HepG2 (cell line): ENCODE results near the gene SEMA3B. TPM values are rescaled to one million over a fixed set of nuclear protein-coding genes. Genes with fewer than 3 reads are reported as not detected.
A peak's percentile ranks its signal among the peaks of the same experiment; 100 is the strongest.

Experiments used
- ATAC-seq: fragments of 200-7000 bp; cut with Tn5 transposase; 3 replicates; pipeline ENCODE4 v1.9.1; 2020; ENCODE audit warnings: mild to moderate bottlenecking, moderate library complexity
- BruUV-seq: library from RNA; stranded (reverse); fragments of 400-500 nt; replicated peaks from 2 replicates; lab custom pipeline; 2021; lab: Mats Ljungman, UMichigan
- CTCF ChIA-PET: fragments of 300-600 bp; formaldehyde crosslinking; extraction: SDS; loops from one replicate; lab custom pipeline; 2021; ENCODE audit warnings: low total read pairs, inconsistent platforms, low intra/inter-chr PET ratio; lab: Yijun Ruan, JAX
- POLR2A ChIA-PET: fragments of 350-600 bp; sonication (Branson Sonifier 250); formaldehyde crosslinking; loops from one replicate; lab custom pipeline; 2020; ENCODE audit warnings: antibody characterized with exemption, inconsistent platforms; lab: Yijun Ruan, JAX
- DNase-seq: peaks from one replicate; pipeline ENCODE4 v3.0.0-alpha.2; 2015; ENCODE audit warnings: low spot score
- FAIRE-seq: peaks from 3 replicates; lab custom pipeline; 2011; peaks lifted over from hg19 to GRCh38; lab: Jason Lieb, UNC
- H2AFZ ChIP-seq: one replicate; pipeline ENCODE4 v1.6.1; 2011; ENCODE audit warnings: low read length, inconsistent platforms
- H3K27ac ChIP-seq: fragments of 300-600 bp; 3 replicates; pipeline ENCODE4 v1.8.0; 2011; ENCODE audit warnings: mixed run types, mild to moderate bottlenecking, mixed read lengths, low read length, inconsistent platforms; ENCODE audit not compliant: insufficient read depth; ENCODE audit errors: extremely low read length
- H3K27me3 ChIP-seq, 2 experiments: fragments of 200-600 bp in 1 of 2; 2 replicates in 1 of 2; 3 replicates in 1 of 2; pipeline versions ENCODE4 v1.6.0 to v1.8.0; 2011; ENCODE audit warnings: low read length in 2 of 2, mild to moderate bottlenecking in 2 of 2, moderate library complexity in 2 of 2, inconsistent platforms in 1 of 2; ENCODE audit not compliant: insufficient read depth in 2 of 2, control insufficient read depth in 1 of 2
- H3K36me3 ChIP-seq, 2 experiments: fragments of 200-600 bp in 1 of 2; replicated peaks in 1 of 2; 2 replicates in 1 of 2; 3 replicates in 1 of 2; pipeline versions ENCODE4 v1.5.1 to v1.8.0; 2011; ENCODE audit warnings: low read length in 2 of 2, inconsistent platforms in 1 of 2; ENCODE audit not compliant: insufficient read depth in 2 of 2, control insufficient read depth in 1 of 2
- H3K4me1 ChIP-seq: 2 replicates; pipeline ENCODE4 v1.5.1; 2012; ENCODE audit warnings: low read length, inconsistent platforms; ENCODE audit not compliant: insufficient read depth
- H3K4me2 ChIP-seq: 2 replicates; pipeline ENCODE4 v1.6.0; 2011; ENCODE audit warnings: low read depth, low read length, inconsistent platforms
- H3K4me3 ChIP-seq, 3 experiments: fragments of 200-600 bp in 1 of 3; sonication (generic), shearing (Covaris generic) in 1 of 3; replicated peaks in 1 of 3; 2 replicates each; pipeline ENCODE4 v1.5.1; 2011 to 2016; ENCODE audit warnings: low read length in 3 of 3, inconsistent platforms in 2 of 3, low read depth in 2 of 3, mild to moderate bottlenecking in 2 of 3, control low read depth in 1 of 3, mixed read lengths in 1 of 3; ENCODE audit not compliant: insufficient read depth in 1 of 3
- H3K79me2 ChIP-seq: one replicate; pipeline ENCODE4 v1.6.1; 2011; ENCODE audit warnings: low read length, inconsistent platforms; ENCODE audit not compliant: insufficient read depth
- H3K9ac ChIP-seq: 2 replicates; pipeline ENCODE4 v1.6.0; 2011; ENCODE audit warnings: mild to moderate bottlenecking, low read depth, low read length, inconsistent platforms; ENCODE audit not compliant: insufficient read depth
- H3K9me3 ChIP-seq: 2 replicates; pipeline ENCODE4 v1.5.1; 2012; ENCODE audit warnings: mild to moderate bottlenecking, low read length
- H4K20me1 ChIP-seq: 2 replicates; pipeline ENCODE4 v1.6.0; 2011; ENCODE audit warnings: inconsistent platforms, mild to moderate bottlenecking, low read length, moderate library complexity; ENCODE audit not compliant: insufficient read depth
- CEBPB ChIP-seq: IDR thresholded peaks from 2 replicates; pipeline ENCODE4 v1.6.1; 2011; ENCODE audit warnings: low read depth, low read length, improper control_type of control experiment, borderline replicate concordance
- FOSL2 ChIP-seq: sonication (generic); formaldehyde crosslinking; IDR thresholded peaks from 2 replicates; pipeline ENCODE4 v1.4.0; 2020; ENCODE audit warnings: missing genetic modification reagents
- HMG20B ChIP-seq: conservative IDR thresholded peaks from 2 replicates; pipeline ENCODE4 v1.6.1; 2016; ENCODE audit warnings: missing genetic modification reagents, missing compliant biosample characterization
- HNF4G ChIP-seq, 2 experiments: sonication (generic) in 1 of 2; formaldehyde crosslinking in 1 of 2; IDR thresholded peaks; 2 replicates each; pipeline versions ENCODE4 v1.4.0 to v1.6.1; 2011 to 2020; ENCODE audit warnings: borderline replicate concordance in 2 of 2, low read depth in 2 of 2, mild to moderate bottlenecking in 2 of 2, low read length in 1 of 2, missing genetic modification reagents in 1 of 2, moderate library complexity in 1 of 2
- HNRNPLL ChIP-seq: fragments of 200-400 bp; formaldehyde crosslinking; IDR thresholded peaks from 2 replicates; pipeline ENCODE4 v1.6.1; 2017; ENCODE audit warnings: mild to moderate bottlenecking, low read depth, low read length; ENCODE audit not compliant: poor library complexity, severe bottlenecking
- NFIB ChIP-seq: sonication (generic); formaldehyde crosslinking; IDR thresholded peaks from 2 replicates; pipeline ENCODE4 v1.9.0; 2021; ENCODE audit warnings: missing genetic modification reagents, mild to moderate bottlenecking, borderline replicate concordance
- RARA ChIP-seq: IDR thresholded peaks from 2 replicates; pipeline ENCODE4 v1.6.1; 2016; ENCODE audit warnings: missing genetic modification reagents, missing compliant biosample characterization
- SMARCE1 ChIP-seq: fragments of 450-650 bp; IDR thresholded peaks from 2 replicates; pipeline ENCODE4 v1.6.1; 2017; ENCODE audit warnings: borderline replicate concordance
- XBP1 ChIP-seq: sonication (generic); formaldehyde crosslinking; IDR thresholded peaks from 2 replicates; pipeline ENCODE4 v1.5.0; 2020; ENCODE audit warnings: missing genetic modification reagents
- ZEB1 ChIP-seq: IDR thresholded peaks from 2 replicates; pipeline ENCODE4 v1.6.1; 2012; ENCODE audit warnings: mild to moderate bottlenecking, low read depth, inconsistent platforms; ENCODE audit not compliant: insufficient replicate concordance
- ZMYM2 ChIP-seq: sonication (generic); formaldehyde crosslinking; IDR thresholded peaks from 2 replicates; pipeline ENCODE4 v1.8.0; 2022; ENCODE audit warnings: mild to moderate bottlenecking, missing genetic modification reagents
- ZNF674 ChIP-seq: sonication (generic); formaldehyde crosslinking; IDR thresholded peaks from 2 replicates; pipeline ENCODE4 v1.5.0; 2020; ENCODE audit warnings: low read depth, mild to moderate bottlenecking, missing genetic modification reagents
- WGBS: methylation state at CpG from one replicate; pipeline ENCODE4 v1.1.6; 2017; ENCODE audit warnings: low lambda C conversion rate; 5-methylcytosine and 5-hydroxymethylcytosine counted together
- in situ Hi-C: cut with HindIII; loops from 2 replicates; pipeline ENCODE4 v1.10.0; 2017; ENCODE audit warnings: low pct_unique_long_range_greater_than_20kb; ENCODE audit not compliant: extremely low pct_ligation_motif_present
- intact Hi-C: fragments of 100-400 bp; cut with micrococcal nuclease; formaldehyde crosslinking; loops from one replicate; pipeline ENCODE4 v1.10.0; 2022; ENCODE audit not compliant: unreplicated experiment
- polyA plus RNA-seq, 8 experiments: library from polyadenylated mRNA; depleted of rRNA in 3 of 8; stranded (reverse) in 7 of 8; unstranded in 1 of 8; fragments of >200 nt; fragmentation: Illumina TruSeq in 4 of 8; extraction: Trizol in 4 of 8; gene quantifications; 2 replicates each; pipeline versions ENCODE4 v1.2.1 to v1.2.3, GENCODE V29; 2011 to 2016; ENCODE audit warnings: low read depth in 4 of 8, missing spikeins in 1 of 8, mixed read lengths in 1 of 8; ENCODE audit not compliant: insufficient read depth in 1 of 8
- total RNA-seq, 5 experiments: library from RNA; depleted of rRNA; stranded (reverse); fragments of >200 nt; fragmentation: Illumina TruSeq; extraction: Trizol; gene quantifications; 2 replicates each; pipeline ENCODE4 v1.2.3, GENCODE V29; 2016; ENCODE audit warnings: low read depth in 1 of 5
- TF ChIP-seq, protein P1 (sequence below), 2 experiments: sonication (generic) in 1 of 2; formaldehyde crosslinking in 1 of 2; IDR thresholded peaks; 2 replicates each; pipeline versions ENCODE4 v1.6.1 to v1.9.0; 2014 to 2022; ENCODE audit warnings: antibody characterized with exemption in 1 of 2, borderline replicate concordance in 1 of 2, inconsistent platforms in 1 of 2, low read depth in 1 of 2, missing genetic modification reagents in 1 of 2

SEMA3B gene
- total and polyA plus RNA-seq, 2 of the 13 experiments (the other 11 are each of a cell fraction or from before 2014, with no cell fraction given), result 93.2 to 158 TPM

DNA sequence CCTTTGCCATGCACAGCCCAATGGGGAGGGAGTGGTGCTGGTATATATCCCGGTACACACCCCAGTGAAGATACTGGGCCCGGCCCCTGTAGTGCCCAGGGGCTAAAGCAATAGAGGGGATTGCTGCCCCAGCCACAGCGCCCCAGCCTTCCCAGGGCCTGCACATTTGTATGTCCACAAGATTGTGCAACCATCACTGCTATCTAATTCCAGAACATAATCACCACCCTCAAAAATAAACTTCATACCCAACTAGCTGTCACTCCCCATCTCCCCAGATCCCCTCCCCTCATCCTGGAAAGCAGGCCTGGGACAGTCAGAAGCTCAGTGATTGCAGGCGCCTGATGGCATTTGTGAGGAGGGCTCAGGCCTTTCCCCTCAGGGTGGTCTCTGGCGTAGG, 19.5 kb upstream of the SEMA3B start:
- no peak for DNase-seq
- WGBS, result 100% methylated on average over 1 of the region's 5 CpGs

DNA sequence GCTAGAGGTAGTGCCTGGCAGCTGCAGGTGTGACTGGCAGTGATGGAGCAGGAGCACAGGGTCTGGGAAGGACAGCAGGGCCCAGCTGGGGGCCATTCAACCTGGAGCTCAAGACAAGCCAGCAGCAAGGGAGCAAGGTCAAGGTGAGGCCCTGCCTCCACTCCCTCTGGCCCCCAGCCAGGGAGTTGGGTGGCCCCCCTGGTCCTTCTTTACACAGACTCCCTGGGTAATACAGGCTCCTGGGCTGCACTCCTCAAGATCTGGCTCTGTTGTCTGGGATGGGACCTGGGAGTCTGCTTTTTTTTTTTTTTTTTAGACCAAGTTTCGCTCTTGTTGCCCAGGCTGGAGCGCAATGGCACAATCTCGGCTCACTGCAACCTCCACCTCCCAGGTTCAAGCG, 18.4 kb upstream of the SEMA3B start:
- H3K27me3 ChIP-seq, result no peaks in the 10 kb centered on the region
- peaks cover 20% of the 10 kb centered on the region for H3K79me2 ChIP-seq
- no peak overlapping the region for H3K27ac ChIP-seq
- WGBS, result 95% methylated on average over 4 of the region's 4 CpGs
- H3K9ac ChIP-seq, result no peak overlapping the region
- DNase-seq (no peak), ATAC-seq (no peak), FAIRE-seq (no peak)
- H4K20me1 ChIP-seq, result no peaks in the 10 kb centered on the region
- H3K4me1 ChIP-seq, result peaks cover 23% of the 10 kb centered on the region
- POLR2A ChIA-PET, result interaction anchor here (1.2 to 3.2 kb wide), 4 partner anchors 9 to 15 kb away, joined by 3 to 12 read pairs (median 5); partner anchors contain the start of gene GNAI2
- H3K4me3 ChIP-seq, result no peak overlapping the region
- H3K9me3 ChIP-seq, result no peaks in the 10 kb centered on the region
- H3K36me3 ChIP-seq, result peaks cover 4 to 18% of the 10 kb centered on the region in 2 experiments; a peak in 4 of 5 replicates
- H3K4me2 ChIP-seq, result no peak overlapping the region
- in situ Hi-C loops (no loop called here), intact Hi-C loops (no loop called here)
- BruUV-seq, result no TSS peak
- no peak overlapping the region for H2AFZ ChIP-seq
- CTCF ChIA-PET, result no interaction called here
- TF ChIP-seq ZEB1 (no peak), RARA (no peak), ZMYM2 (CRISPR knock-in tag) (no peak), HNRNPLL (no peak), HMG20B (CRISPR knock-in tag) (no peak), NFIB (no peak), HNF4G (IDR thresholded peaks at IDR 0.05; ENCODE audit: borderline replicate concordance, low read depth, low read length) (no peak), HNF4G (CRISPR knock-in tag; IDR thresholded peaks at IDR 0.05; ENCODE audit: borderline replicate concordance, low read depth) (no peak), XBP1 (CRISPR knock-in tag) (no peak), ZNF674 (CRISPR knock-in tag) (no peak), FOSL2 (CRISPR knock-in tag) (no peak)
- TF ChIP-seq, protein P1, sequence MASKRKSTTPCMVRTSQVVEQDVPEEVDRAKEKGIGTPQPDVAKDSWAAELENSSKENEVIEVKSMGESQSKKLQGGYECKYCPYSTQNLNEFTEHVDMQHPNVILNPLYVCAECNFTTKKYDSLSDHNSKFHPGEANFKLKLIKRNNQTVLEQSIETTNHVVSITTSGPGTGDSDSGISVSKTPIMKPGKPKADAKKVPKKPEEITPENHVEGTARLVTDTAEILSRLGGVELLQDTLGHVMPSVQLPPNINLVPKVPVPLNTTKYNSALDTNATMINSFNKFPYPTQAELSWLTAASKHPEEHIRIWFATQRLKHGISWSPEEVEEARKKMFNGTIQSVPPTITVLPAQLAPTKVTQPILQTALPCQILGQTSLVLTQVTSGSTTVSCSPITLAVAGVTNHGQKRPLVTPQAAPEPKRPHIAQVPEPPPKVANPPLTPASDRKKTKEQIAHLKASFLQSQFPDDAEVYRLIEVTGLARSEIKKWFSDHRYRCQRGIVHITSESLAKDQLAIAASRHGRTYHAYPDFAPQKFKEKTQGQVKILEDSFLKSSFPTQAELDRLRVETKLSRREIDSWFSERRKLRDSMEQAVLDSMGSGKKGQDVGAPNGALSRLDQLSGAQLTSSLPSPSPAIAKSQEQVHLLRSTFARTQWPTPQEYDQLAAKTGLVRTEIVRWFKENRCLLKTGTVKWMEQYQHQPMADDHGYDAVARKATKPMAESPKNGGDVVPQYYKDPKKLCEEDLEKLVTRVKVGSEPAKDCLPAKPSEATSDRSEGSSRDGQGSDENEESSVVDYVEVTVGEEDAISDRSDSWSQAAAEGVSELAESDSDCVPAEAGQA (IDR thresholded peaks at IDR 0.05; ENCODE audit: low read depth), result no peak
- TF ChIP-seq, protein P1 (CRISPR knock-in tag; IDR thresholded peaks at IDR 0.05; ENCODE audit: borderline replicate concordance), result no peak

More for the DNA sequence above, 19.5 kb upstream of the SEMA3B start:
- CTCF ChIA-PET, result no interaction called here
- Histone ChIP-seq H3K9ac (no peak overlapping the region), H3K27ac (no peak overlapping the region), H3K79me2 (peaks cover 23% of the 10 kb centered on the region), H2AFZ (no peak overlapping the region), H3K4me2 (no peak overlapping the region), H3K4me1 (peaks cover 25% of the 10 kb centered on the region), H3K27me3 (no peaks in the 10 kb centered on the region), H3K4me3 (no peak overlapping the region), H3K9me3 (no peaks in the 10 kb centered on the region), H3K36me3 (peaks cover 2 to 14% of the 10 kb centered on the region in 2 experiments; a peak in 2 of 5 replicates), H4K20me1 (no peaks in the 10 kb centered on the region)
- intact Hi-C loops, result no loop called here
- no TSS peak for BruUV-seq
- ATAC-seq (no peak), FAIRE-seq (no peak)
- POLR2A ChIA-PET, result interaction anchor here (1.2 to 3.2 kb wide), 3 partner anchors 10 to 15 kb away, joined by 3 to 12 read pairs (median 3); partner anchors contain the start of gene GNAI2
- in situ Hi-C loops, result no loop called here
- TF ChIP-seq CEBPB (0 out of 2 replicates have a peak, but pooled peaks have one; percentile 12), SMARCE1 (no peak)
